Neural progenitor cell (in vitro differentiated cells): ENCODE measurements around the gene MED12L.

ENCODE experiments used
- CTCF ChIP-seq: fragments of 200-600 bp; sonication (generic); IDR thresholded peaks from 2 replicates; pipeline ENCODE4 v1.5.1; 2017; ENCODE audit warnings: antibody characterized with exemption, mild to moderate bottlenecking
- EZH2 ChIP-seq: fragments of 200-600 bp; sonication (generic); IDR thresholded peaks from 2 replicates; pipeline ENCODE4 v1.6.1; 2017; ENCODE audit warnings: antibody characterized with exemption, mild to moderate bottlenecking, moderate library complexity
- EZH2phosphoT487 ChIP-seq: fragments of 200-600 bp; sonication (generic); IDR thresholded peaks from 2 replicates; pipeline ENCODE4 v1.6.1; 2017; ENCODE audit warnings: antibody characterized with exemption

GRCh38 chr3:151327571-151328198, 242.2 kb downstream of the MED12L start:
- TF ChIP-seq CTCF (peak; percentile 72), EZH2phosphoT487 (no peak), EZH2 (no peak)
